C4-2B (cell line): ENCODE measurements around the gene RHBDF2.

Experiments used
- H3K27ac ChIP-seq: fragments of 450-650 bp; 2 replicates; pipeline ENCODE4 v1.5.1; 2017
- ZFX ChIP-seq: fragments of 450-650 bp; IDR thresholded peaks from 2 replicates; pipeline ENCODE4 v1.6.1; 2017
- TF ChIP-seq, protein P1 (sequence below): fragments of 450-650 bp; conservative IDR thresholded peaks from 2 replicates; pipeline ENCODE4 v1.5.1; 2017; ENCODE audit warnings: mild to moderate bottlenecking

RHBDF2 gene

DNA sequence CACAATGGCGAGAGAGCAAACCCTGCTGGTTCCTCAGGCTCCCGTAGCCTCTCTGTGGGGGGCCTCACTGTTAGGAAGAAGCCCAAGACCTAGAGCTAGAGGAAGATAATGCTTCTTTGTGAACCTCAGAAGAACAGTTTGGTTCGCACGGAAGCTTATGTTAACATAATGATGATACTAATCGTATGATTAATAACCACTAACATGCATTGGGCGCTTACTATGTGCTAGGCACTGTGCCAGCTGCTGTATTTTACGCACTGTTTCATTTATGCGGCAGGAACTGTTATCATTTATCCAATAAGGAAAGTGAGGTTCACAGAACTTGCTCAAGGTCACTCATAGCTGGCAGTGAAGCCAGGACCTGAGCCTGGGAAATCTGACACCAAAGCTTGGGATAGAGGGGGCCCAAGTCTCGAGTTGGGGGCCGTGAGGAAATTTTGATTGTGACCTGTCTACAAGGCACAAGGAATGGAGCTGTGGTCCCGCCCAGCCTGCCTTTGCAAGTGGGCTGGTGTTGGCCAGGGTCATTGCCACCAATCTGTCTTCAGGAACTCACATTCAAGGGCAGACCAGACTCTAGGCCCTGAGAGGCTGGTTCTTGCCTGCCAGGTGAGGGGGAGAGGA is 45.4 kb upstream of the RHBDF2 start:
- peak overlapping the region; percentile 19 for H3K27ac ChIP-seq
- TF ChIP-seq, protein P1, sequence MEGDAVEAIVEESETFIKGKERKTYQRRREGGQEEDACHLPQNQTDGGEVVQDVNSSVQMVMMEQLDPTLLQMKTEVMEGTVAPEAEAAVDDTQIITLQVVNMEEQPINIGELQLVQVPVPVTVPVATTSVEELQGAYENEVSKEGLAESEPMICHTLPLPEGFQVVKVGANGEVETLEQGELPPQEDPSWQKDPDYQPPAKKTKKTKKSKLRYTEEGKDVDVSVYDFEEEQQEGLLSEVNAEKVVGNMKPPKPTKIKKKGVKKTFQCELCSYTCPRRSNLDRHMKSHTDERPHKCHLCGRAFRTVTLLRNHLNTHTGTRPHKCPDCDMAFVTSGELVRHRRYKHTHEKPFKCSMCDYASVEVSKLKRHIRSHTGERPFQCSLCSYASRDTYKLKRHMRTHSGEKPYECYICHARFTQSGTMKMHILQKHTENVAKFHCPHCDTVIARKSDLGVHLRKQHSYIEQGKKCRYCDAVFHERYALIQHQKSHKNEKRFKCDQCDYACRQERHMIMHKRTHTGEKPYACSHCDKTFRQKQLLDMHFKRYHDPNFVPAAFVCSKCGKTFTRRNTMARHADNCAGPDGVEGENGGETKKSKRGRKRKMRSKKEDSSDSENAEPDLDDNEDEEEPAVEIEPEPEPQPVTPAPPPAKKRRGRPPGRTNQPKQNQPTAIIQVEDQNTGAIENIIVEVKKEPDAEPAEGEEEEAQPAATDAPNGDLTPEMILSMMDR, result no peak
- no peak for TF ChIP-seq ZFX

DNA sequence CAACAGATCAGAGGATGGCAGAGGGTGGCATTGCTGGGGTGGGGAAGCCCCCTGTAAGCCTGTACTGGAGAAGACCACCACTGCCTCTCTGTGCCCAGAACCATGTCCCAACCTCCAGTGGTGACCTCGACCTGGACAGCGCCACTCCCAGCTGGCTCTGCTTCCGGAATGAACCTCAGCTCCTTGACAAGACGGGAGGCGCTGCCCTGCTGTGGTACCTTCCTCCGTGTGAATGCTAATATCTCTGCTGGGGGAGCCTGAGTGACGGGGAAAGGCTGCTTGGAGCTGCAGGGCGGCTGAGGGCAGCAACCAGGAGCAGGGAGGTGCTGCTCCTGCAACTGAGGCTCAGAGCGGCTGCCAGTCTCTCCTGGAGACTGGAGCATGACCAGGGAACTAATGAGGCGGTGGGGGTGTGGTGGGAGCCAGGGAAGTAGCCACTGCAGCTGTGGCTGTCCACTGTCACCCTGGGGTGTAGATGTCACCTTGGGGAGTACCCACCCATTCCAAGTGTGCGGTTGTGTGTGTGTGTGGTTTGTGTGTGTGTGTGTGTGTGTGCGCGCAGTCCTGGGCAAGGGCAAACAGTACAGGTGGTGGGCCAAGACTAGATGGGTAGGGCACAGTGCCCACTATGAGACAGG is 44.8 kb upstream of the RHBDF2 start:
- peak overlapping the region; percentile 19 for H3K27ac ChIP-seq
- TF ChIP-seq ZFX, result no peak
- TF ChIP-seq, protein P1, result no peak

DNA sequence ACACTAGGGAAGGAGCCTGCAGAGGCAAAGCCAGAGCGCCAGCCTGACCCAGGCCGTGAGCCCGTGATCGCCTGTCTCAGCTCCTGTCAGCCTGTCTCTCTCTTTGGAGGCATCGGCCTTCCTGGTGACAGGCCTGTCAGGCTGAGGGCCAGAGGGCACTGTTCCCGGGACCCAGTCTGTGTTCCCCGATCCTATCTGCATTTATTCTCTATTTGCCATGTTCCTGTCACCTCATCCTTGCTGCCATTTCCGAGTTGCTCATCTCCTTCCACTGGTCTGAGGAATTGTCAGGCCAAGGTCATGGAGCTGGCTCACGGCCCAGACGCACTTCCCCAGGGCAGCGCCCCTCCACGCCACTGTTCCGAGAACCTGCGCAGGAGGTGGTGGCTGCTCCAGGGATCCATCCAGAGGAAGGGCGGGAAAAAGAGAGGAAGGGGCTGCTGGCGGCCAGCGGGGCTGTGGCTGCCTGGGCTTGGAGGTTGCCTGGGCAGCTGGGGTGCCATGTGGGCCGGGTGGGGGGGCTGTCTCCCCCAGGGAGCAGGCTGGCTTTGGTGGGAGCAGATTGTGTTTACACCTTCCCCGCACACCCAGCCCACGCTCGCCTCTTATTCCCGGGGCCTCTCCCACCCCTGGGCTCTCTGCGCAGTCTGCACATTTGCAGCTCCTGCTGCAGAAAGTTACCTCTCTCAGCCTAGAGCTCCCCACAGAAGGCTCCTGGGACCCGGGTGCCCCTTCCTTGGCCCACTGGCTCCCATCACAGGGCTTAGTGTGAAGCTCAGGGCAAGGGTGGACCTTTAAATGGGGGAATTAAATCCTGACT is 43.5 kb upstream of the RHBDF2 start:
- TF ChIP-seq, protein P1, result no peak
- no peak for TF ChIP-seq ZFX
- H3K27ac ChIP-seq, result peak overlapping the region; percentile 44

DNA sequence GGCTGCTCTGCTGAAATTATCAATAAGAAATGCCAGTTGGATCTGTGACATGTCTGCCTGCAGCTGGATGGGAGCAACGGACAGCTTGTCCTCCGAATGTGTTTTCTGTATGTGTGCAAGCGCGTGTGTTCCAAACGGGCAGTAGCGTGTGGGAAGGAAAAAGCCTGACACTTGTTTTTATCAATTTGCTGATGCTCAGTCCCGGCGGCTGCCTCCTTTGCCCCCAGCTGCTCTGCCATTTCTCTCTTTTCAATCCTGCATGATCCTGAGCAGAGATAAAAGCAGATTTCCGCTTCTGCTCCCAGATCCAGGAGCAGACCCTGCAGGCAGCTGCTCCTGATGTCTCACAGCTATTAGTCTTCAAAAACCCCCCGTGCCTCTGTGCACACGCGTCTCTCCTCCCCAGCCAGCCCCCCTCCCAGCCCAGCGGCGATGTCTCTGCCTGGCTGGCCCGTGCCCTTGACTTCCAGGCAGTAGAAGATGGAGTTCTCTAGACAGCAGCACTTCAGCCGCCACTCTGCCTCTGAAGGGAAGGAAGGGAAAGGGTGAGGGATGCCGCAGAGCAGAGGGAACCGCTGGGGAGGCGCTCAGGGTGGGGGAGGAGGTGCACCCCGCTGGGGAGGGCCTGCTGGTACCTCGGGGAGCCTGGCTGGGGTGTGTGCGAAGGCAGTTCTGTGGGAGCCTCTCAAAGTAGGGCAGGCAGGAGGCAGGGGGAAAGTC is 42.8 kb upstream of the RHBDF2 start:
- H3K27ac ChIP-seq, result peak overlapping the region; percentile 44
- TF ChIP-seq, protein P1, result no peak
- no peak for TF ChIP-seq ZFX

DNA sequence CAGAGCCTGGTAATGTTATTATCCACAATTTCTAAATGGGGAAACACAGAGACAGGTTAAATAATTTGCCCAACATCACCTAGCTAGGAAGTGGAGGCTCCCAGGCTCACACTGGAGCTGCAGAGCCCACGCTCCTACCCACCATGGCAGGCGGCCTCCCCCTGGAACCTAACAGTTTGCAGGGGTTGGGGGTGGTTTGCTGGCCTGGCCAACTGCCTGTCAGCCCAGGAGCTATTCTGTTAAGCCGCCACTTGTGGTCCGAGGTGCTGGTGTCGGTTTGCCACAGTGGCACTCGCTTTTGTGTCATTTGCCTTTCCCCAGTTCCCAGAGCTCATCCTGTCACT is 42.2 kb upstream of the RHBDF2 start:
- no peak overlapping the region for H3K27ac ChIP-seq
- no peak for TF ChIP-seq ZFX
- TF ChIP-seq, protein P1, result no peak

DNA sequence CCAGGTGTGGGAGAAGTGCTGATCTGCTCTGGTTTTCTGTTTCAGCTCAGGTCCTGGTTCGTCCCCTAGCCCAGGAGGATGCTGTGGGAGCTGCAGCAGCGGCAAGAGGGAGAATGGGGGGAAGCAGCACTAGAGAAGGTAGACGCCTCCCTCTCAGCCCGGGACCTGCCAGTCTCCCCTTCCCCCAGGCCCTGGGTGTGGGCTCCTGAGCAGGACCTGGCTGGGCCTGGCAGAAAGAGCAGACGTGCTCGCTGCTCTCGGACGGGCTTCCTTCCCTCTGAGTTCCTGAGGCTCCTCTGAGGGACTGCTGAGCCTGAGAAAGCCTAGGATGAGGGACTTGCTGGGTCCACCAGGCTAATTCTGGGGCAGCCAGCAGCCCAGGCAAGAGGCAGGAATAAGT is 41.8 kb upstream of the RHBDF2 start:
- H3K27ac ChIP-seq, result no peak overlapping the region
- TF ChIP-seq ZFX, result no peak
- TF ChIP-seq, protein P1, result no peak

DNA sequence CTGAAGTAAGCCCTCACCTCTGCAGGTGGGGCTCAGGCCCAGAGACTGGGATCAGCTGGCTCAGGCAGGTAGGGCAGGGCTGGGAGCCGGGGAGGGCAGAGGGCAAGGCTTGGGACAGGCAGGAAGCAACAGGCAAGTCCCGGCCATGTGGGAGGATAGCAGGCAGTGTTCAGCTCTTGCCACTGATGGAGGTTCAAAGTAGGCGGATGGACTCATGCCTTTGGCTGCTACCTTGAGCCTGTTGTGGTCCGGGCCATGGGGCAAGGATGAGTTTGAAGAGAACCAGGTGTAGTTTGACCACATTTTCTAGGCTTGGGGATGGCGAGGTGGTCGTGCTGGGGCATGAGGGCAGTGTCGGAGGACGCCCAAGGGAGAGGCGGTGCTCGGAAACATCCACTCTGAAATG is 41.3 kb upstream of the RHBDF2 start:
- no peak overlapping the region for H3K27ac ChIP-seq
- TF ChIP-seq ZFX, result no peak
- TF ChIP-seq, protein P1, result no peak
